Stimulated activated CD4-positive, alpha-beta T cell treated with anti-CD3 and anti-CD28 coated beads, Interleukin-12 subunit alpha, Interleukin-12 subunit beta, amount 100 ng/mL, for 48 hours (primary cell): ENCODE measurements around the gene TMEM131.

Source experiments
- DNase-seq, 3 donors: peaks; one replicate each; pipeline ENCODE4 v3.0.0-alpha.2; 2020; ENCODE audit warnings: low read depth in 2 of 3, low spot score in 1 of 3

TMEM131 gene

DNA sequence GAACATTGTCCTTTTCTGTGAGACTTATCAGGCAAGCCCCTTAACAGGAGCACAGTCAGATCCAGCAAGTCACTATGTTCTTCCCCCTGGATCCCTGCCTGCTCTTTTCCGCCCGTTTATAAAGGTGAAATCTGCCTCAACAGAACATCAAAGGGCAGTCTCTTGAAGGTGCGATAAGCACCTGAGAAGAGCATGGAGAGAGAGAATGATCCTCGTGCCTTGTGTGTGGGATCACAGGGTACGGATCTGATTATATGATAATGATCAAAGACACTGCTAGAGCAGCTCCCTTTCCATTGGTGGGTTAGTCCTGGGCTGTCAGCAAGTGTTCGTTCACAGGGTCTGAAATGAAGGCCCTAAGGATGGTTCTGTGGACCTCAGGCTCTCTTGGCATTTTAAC lies 176.0 kb downstream of the TMEM131 start:
- DNase-seq = no peak

DNA sequence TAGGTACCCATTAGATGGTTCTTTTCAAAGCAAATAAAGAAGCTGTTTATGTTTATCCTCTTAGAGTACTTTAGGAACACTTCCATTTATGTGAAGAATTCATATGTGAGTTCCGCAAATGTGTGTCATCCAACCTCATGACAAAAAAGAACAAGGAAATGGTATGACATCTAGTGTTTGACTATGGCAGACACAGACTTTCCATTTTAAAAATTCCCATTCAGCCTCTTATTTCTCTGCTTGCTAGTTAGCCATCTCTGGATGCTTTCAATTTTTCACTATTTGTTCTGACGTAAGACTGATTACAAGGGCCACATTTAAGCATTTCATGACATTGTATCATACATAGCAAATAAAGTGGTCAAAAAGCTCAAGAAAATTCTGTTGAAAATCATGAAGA lies 179.3 kb downstream of the TMEM131 start:
- DNase-seq = no peak

DNA sequence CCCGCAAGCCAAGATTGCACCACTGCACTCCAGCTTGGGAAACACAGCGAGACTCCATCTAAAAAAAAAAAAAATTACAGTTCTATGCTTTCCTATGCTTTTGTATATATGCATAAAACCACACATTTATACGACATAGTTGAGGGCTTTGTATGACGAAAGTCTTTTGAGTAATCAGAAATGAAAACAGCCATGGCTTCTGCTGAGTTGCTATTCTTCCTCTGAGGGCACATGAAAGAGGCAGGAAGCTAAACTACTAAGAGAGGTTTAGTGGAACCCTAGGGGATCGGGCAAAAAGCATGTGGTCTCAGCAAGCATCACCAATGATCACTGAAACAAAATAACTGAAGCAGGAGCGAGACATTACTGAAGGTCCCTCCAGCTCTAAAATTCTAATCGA lies 182.8 kb downstream of the TMEM131 start:
- no peak for DNase-seq

DNA sequence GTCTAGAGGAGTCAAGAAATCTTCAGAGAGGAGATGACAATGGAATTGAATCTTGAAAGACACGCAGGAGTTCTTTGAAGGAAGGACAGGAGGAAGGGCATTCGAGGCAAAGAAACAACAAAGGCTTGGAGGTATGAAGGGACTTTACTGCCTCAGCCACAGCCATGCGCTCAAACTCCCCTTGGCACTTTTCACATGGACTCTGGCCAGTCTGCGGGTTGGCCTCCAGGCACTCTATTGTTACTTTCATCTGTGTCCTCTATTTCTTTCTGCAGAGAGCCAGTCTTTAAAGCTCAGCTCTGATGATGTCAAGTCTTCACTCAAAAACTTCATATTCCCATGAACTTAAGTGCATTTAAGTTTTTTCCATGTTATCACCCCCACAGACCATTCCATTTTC lies 186.9 kb downstream of the TMEM131 start:
- no peak for DNase-seq

DNA sequence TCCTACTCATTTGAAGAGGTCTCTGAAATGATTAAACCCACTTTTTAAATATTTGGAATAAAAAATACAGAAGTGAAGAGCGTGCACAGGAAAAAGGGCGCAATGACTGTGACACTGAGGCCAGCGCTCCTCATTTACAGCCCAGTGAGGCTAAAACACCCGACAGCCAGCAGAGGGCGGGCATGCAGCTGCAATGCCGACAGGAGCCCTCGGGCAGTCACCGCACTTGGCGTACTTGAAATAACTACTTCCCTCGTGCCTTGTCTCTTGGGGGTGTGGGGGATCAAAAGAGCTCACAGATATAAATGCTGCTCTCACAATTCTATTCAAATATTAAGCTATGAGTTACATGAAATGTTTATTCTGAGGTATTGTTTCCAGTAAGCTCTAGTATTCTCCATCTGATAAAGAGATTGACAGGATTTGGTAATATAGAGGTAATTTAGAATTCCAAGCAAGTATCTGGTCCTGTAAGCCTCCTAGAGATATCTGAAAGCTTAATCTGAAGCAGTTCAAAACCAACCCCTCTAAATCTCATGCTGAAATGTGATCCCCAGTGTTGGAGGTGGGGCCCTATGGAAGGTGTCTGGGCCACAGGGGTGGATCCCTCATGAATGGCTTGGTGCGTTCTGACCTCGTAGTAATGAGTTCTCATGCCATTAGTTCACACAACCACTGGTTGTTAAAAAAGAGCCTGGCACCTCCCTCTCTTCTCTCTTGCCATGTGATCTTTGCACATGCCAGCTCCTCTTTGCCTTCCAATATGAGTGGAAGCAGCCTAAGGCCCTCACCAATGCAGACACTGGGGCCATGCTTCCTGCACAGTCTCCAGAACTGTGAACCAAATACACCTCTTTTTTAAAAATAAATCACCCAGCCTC lies 188.8 kb downstream of the TMEM131 start:
- peak; percentile 63 to 74 (median 71) for DNase-seq

DNA sequence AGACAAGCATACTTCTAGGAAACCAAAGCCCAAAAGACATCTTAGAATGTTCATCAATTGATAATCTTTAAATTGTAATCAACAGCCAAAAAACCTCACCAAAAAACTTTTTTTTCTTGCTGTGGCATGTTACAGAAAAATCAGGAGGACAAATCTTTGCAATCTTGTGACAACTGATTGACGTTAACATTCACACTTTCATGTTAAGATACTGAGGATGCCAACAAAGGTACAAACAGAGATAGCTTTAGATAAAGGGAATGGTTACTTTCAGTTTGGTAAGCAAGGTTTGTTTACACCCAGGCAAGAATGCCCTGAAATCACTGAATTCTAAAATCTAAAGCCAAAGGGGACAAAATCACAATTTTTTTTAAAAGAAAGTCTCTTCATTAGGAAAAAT lies 190.0 kb downstream of the TMEM131 start:
- DNase-seq = no peak

DNA sequence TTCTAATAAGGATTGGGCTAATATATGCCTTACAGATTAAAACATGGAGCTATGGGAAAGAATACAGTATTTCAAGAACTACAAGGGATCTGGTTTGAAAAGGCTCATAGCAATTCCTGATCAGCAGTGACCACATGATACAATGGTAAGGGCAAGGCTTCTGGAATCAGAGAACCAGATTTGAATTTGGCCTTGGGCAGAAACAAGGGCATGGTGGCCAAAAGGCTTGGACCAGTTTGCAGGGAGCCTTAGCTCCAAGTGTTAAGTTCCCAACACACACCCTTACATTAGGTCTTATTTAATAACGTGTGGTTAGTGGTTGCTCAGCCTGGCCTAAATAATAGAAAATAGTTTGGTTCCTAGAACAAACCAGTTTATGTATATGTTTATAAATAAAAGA lies 194.7 kb downstream of the TMEM131 start:
- DNase-seq = no peak

DNA sequence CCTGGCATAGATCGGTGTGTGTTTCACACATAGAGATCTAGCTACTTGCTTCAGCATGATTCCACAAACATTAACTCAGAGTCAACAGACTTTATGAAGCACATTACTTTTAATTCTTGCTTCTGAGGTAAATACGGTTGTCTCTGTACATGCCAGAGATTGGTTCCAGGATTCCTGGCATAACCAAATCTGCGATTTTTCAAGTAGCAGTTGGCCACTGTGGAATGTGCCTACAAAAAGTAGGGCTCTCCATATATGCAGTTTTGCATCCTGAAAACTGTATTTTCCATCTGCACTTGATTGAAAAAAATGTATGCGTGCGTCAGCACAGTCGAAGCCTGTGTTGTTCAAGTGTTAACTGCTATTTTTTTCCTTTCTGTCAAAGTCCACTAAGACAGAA lies 197.3 kb downstream of the TMEM131 start:
- DNase-seq = no peak

DNA sequence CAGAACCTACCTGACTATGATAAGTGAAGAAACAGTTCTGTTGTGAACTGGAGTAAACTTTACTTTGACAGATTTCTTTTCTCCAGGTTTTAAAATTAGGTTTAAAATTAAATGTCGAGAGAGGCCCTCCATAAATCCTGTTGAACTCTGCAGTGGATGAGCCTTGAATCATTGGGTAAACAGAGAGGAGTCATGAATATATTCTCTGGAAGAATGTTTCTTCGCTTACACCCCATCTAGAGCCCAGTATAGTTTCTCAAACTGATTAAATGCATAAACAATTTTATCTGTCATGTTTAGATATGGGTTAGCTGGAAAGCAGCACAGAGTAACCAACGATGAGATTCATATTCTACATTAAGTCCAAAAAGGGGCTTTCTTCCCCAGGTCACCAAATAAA lies 198.4 kb downstream of the TMEM131 start:
- no peak for DNase-seq

DNA sequence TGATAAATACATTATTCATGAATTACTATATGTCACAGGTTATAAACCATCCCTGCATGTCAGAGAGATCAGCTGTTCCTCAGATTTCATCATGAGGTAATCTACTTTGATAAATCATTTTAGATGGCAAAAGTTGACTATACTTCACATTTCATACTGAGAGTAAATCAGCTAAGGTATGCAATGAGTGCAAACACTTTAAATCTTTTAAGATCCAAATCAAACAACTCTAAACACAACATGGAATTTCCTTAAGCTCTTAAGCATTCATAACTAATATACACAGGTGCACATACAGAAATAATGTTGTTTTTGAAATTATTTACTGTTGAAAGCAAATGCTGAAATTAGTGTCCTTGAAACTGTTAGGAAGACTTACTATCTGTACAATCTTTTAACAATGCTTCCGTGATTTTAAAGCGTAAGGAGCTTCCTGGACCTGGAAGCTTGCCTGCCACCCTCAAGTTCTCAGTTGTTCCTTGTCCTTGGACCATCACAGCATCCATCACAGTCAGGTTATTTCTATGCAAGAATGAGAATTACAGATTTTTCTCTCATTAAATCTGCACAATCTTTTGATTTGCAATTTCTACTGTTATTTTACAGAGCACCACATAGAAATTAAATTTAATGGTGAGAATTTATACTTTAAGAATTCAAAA lies 199.2 kb downstream of the TMEM131 start:
- no peak for DNase-seq

DNA sequence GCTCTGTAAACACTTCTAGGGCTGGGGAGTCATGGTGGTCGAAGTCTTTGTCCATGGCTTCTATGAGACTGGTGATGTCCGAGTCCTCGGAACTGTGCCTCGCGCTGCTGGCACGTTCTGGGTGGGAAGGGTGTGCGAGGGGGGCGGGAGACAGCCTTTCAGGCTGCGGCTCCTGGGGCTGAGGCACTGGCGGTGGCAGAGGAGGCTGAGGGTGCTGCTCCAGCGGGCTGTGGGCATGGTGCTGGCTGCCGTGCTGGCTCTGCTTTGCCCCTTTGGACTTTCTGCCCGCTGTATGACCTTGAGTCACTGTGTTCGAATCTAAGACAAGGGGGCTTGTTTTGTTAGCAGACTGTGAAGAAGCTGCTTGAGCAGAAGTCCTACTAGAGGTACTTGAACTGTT lies 203.3 kb downstream of the TMEM131 start:
- no peak for DNase-seq

DNA sequence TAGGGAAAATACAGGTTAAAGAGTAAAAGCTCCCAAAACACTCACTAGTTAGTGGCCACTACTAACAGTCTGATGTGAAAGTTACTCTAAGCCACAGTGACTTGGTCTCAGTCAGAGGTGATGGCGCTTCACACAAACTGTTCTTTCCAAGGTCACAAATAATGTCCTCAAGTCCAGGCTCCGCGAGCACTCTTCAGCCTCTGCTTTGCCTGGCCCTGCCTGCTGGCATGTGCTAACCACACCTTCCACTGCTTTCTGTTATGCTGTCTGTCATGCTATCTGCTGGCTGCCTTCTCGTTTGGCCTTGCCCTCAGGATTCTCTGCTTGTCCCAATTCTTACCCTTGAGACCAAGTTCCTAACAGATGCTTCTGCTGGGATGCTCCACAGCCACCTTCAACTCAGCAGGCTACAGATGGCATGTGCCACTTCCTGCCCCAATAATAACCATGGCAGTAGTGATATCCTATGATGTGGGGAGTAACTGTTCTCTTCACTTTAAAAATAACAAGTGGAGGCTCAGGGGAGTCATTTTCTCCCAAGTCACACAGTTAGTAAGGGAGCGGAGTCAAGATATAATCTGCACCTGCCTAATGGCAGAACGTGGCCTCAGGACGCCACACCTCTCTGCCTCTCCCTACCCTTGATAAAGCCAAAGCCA lies 206.6 kb downstream of the TMEM131 start:
- DNase-seq = no peak

DNA sequence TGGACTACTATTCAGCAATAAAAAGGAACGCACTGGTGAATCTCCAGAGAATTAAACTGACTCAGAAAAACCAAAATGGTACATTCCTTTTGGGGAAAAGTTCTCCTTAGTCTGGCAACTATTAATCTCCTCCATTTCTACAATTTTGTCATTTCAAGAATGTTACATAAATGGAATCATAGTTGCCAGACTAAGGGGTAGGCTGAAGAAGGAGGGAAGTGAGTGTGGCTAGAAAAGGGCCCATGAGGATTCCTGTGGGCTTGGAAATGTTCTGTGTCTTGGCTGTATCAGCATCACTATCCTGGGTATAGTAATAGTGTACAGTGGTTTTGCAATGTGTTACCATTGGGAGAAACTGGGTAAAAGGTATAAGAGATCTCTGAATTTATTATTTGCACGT lies 209.9 kb downstream of the TMEM131 start:
- no peak for DNase-seq

DNA sequence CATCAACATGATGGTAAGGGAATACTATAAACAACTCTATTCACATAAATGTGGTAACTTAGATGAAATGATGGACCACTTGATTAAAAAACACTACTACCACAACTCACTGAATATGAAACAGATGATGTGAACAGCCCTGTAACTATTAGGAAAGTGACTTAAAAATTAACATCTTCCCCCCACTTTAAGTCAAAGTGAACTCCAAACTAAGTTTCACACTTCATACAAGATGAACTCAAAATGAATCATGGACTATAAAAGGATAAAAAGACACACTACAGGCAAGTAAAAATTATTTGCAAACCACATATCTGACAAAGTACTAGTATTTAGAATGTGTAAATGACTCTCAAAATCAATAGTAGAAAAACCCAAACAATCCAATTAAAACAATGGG lies 210.8 kb downstream of the TMEM131 start:
- no peak for DNase-seq

DNA sequence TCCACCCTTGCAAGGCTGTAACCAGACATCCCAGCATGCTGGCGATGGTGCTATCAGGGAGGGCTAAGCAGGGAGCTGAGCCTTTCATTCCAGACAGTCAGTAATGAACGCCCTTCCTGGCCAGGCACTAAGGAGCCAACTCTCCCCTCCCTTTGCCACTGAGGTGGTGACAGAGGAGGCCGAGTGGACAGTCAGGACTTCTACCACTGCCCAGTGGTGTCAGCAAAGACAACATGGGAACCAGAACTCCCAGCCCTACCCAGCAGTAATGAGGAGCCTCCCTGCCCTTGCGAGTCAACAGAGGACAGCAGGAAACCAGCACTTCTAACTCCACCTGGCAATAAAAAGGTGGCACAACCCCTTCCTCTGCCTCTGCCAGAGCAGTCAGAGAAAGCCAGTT lies 213.8 kb downstream of the TMEM131 start:
- no peak for DNase-seq

DNA sequence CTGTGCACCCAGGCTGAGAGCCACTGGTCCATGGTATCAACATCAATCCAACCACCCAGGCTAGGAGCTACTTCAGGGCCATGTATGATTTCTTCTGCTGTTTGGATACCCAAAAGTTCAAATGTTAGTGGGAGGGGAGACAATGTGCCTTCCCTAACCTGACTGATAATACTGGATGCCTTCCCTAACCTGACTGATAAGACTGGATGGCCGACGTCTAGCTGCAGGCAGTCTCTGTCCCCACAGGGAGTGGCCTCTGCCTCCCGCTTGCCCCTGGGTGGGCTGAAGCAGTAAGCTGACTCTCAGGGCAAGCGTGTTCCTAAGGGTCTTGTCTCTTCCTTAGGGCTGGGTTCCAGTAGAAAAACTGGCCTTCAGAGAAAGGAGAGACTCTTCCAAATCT lies 216.6 kb downstream of the TMEM131 start:
- no peak for DNase-seq

DNA sequence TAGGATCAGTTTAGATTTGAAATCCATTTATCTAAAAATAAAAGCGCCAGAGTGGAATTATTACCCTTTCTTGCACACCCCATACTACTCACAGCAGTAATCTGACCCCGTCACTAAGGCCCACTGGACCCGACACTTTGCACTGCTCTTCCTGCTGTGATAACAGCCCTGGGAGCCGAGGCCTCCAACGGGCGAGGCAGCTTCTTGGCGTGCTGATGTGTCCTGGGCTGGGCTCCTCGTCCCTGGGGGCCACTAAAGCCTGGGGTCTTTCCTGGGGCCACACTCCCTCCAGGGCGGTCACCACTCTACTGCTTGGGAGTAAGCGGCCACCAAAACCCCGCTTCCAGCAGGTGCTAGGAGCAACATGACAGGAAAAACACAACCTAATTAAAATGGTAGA lies 220.7 kb downstream of the TMEM131 start:
- no peak for DNase-seq

DNA sequence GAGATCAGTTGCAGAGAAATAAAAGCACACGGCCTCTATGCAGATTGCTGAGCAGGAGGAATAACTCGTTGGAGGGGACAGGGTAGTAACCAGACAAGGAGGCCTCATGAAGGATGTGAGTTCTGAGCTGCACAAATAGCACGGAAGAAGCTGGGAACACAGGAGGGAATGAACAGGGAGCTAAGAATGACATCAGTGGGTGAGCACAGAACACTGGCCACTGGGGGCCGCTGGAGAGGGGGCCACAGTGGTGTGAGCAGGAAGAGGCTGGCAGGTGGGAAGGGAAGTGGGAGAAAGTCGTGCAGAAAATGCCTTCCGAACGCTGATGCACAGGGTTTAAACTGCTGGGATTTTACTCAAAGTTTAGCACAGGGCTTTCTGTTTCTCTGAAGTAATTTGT lies 221.3 kb downstream of the TMEM131 start:
- DNase-seq = no peak

DNA sequence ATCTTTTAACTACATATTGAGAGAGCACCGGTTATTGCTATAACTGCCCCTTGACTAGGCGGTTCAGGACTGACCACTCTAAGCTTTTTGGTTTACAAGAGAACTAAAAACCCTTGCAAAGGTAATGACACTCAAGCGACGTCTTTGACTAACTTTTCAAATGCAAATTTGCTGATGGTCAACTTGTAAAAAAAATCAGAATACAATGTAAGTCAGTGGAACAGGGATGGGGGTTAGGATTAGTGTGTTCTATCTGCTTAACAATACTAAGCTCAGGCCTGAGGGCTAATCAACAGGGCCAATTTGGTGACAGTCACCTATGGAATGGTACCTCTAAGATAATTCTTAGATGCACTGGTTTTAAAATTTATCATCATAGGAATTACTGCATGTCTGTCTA lies 225.3 kb downstream of the TMEM131 start:
- no peak for DNase-seq

DNA sequence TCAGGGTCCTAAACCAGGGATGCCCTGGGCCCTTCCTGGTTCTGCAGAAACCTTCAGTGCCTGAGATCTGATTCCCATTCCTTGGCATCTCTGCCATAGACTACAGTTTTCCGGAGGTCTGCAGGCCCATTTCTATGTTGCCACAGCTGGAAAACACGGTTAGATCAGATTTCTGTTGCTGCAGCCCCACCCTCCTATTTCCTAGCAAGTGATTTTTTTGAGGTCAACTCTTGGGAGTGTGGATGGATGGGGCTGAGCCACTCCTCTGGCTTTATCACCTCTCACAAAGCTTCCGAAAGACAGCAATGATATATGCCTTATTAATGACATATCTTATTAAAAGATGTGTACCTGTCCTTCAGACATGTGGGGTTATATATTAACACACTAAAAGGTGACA lies 226.0 kb downstream of the TMEM131 start:
- no peak for DNase-seq

DNA sequence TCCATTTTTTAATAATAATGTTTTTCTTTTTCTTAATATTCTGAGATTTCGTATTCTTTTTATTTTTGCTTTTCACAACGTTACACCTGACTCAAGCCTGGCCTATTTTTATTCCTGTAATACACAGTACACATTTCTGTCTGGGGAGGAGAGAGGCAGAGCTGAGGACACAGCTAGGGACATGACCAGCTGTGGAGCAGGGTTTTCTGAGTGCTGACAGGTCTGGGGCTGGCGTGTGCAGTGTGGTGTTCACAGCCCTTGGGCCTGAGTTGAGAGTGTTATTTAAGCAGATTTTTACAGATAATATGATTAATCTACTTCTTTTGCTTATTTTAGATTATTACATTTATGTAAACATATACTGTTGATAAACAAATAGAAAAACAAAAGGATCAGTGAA lies 226.4 kb downstream of the TMEM131 start:
- DNase-seq = no peak

DNA sequence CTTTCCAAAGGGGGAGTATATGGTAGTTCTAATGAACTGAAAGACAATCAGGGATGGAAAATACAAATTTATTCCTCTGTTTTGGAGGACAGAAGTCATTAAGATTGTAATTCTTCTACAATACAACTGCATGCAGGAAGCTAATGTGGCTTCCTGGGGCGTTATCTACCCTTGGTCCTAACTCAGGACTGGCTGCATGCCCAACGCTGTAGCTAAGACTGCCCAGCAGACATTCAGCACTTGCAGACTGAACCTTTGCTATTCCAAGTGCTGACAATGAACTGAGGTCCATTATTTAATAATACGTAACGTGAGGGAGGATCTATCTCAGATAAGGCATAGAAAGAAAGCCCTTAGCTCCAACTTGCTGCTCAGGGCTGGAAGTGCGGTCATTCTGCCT lies 229.2 kb downstream of the TMEM131 start:
- no peak for DNase-seq
